ENCODE measurements around the gene APOBEC3H.
"Not testable (repeated sequence)": the region's sequence is repeated elsewhere in the genome, so short reads cannot be mapped to it uniquely, and the experiment has no call there.

APOBEC3H gene

GRCh38 chr22:39097098-39098020, at the start of gene APOBEC3H:
TSS of gene APOBEC3H (plus strand) at chr22:39097244. CDS start at chr22:39100279, 3,035 bp downstream.
- no peak for DNase-seq (ENCODE audit: low read depth)

- DNase-seq (ENCODE audit: low read depth), result not testable (repeated sequence)
Measured at GRCh38 chr22:39049486-39049885, 47.6 kb upstream of the APOBEC3H start.

DNA sequence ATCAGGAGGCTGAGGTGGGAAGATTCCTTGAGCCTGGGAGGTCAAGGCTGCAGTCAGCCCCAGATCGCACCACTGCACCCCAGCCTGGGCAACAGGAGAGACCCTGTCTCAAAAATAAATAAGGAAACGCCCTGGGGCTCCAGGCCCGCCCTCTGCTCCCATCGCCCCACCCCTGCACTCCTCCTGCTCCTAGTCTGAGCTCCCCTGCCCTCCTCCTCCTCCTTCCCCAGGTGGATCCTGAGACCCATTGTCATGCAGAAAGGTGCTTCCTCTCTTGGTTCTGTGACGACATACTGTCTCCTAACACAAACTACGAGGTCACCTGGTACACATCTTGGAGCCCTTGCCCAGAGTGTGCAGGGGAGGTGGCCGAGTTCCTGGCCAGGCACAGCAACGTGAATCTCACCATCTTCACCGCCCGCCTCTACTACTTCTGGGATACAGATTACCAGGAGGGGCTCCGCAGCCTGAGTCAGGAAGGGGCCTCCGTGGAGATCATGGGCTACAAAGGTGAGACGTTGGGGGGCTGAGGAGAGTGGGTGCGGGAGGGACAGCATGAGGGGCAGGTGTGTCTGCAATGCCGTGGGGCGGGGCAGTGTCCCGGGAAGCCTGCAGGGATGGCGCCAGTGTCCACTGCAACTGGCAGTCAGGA, 45.1 kb upstream of the APOBEC3H start:
- DNase-seq (ENCODE audit: low read depth), result not testable (repeated sequence)

DNA sequence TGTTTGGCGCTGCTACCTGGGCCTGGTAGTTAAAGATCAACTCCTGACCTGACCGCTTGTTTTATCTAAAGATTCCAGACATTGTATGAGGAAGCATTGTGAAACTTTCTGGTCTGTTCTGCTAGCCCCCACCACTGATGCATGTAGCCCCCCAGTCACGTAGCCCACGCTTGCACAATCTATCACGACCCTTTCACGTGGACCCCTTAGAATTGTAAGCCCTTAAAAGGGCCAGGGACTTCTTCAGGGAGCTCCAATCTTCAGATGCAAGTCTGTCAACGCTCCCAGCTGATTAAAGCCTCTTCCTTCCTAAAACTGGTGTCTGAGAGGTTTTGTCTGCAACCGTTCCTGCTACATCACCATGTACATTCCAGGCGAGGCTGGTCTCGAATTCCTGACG, 41.4 kb upstream of the APOBEC3H start:
- no peak for DNase-seq (ENCODE audit: low read depth)

GRCh38 chr22:39061290-39061689, 35.8 kb upstream of the APOBEC3H start:
- DNase-seq (ENCODE audit: low read depth), result not testable (repeated sequence)

GRCh38 chr22:39061951-39062350, 35.1 kb upstream of the APOBEC3H start:
- DNase-seq (ENCODE audit: low read depth), result not testable (repeated sequence)

- not testable (repeated sequence) for DNase-seq (ENCODE audit: low read depth)
Measured at GRCh38 chr22:39063904-39064303, 33.1 kb upstream of the APOBEC3H start.

DNA sequence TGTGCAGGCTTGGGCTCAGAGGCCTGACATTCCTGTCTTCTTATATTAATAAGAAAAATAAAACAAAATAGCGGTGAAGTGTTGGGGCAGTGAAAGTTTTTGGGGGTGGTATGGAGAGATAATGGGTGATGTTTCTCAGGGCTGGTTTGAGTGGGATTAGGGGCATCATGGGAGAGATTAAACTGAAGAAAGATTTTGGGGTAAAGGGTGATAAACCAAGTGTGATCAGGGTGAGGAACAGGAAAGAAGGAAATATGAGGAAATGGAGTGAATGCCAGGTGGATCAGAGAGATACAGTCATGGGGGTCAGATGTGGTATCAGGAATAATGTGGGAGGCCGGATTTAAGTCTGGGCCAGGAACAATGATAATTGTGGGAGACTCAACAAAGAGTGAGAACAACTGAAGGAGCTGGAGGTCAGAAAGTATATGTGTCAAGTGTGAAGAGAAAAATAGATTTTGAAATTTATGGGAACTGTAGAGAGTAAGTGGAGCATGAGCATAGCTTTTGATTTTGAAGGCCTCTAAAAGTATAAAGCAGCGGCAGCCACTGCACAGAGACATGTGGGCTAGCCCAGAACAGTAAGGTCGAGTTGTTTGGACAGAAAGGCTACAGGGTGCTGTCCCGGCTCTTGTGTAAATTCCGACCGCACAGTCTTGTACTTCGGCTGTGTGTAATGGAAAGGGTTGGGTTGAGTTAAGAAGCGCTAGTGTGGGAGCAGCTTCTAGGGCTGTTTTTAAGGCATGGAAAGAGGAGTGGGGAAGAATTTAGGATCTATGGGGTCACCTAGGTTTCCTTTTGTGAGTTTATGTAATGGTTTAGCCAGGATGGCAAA, 30.4 kb upstream of the APOBEC3H start:
- not testable (repeated sequence) for DNase-seq (ENCODE audit: low read depth)

DNA sequence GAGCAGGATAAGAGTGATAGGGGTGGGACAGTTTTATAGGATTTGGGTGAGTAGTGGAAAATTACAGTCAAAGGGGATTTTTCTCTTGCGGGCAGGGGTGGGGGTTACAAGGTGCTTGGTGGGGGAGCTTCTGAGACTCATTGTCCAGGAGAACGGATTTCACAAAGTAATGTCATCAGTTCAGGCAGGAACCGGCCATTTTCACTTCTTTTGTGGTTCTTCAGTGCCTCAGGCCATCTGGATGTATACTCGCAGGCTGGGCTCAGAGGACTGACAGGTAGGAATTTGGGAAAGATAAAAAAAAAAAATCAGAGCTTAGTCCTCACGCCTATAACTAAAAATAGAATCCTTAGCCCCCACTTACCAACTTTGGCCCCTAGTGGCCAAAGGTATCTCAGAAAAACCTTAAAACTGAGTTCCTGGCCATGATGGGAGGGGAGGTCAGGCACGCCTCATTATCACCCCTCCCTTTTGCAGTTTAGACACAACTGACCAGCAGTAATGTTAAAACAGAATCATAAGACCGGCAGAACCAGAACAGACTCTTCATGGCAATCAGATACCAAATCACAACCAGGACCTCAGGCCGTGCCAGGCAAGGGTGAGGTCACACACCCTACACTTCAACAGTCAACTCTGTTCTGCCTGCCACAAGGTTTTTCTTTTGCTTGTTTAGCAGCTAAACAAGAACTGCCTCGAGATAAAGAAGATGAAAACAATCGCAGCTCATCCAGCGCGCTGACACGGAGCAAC, 28.8 kb upstream of the APOBEC3H start:
- DNase-seq (ENCODE audit: low read depth), result no peak

GRCh38 chr22:39070186-39070585, 26.9 kb upstream of the APOBEC3H start:
- no peak for DNase-seq (ENCODE audit: low read depth)

GRCh38 chr22:39072581-39072981, 24.5 kb upstream of the APOBEC3H start:
- DNase-seq (ENCODE audit: low read depth), result not testable (repeated sequence)

DNA sequence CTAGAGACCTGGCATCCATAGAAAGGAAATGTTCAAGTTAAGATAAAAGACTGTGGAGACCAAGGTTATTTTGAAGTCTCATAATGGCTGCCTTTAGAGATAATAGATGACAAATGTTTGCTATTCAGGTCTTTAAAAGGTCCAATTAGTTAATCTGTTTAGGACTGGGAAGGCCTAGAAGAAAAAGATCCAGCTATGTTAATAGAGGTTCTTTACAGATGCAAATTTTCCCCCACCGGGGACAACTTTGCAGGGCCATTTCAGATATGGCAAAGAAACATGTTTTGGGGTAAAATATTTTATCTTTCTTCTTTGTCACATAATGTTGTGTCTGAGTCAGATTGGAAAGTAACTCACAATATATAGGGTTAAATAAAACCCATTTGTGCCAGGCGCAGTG, 23.1 kb upstream of the APOBEC3H start:
- DNase-seq (ENCODE audit: low read depth), result no peak

- not testable (repeated sequence) for DNase-seq (ENCODE audit: low read depth)
Measured at GRCh38 chr22:39076155-39077025, 20.7 kb upstream of the APOBEC3H start.

DNA sequence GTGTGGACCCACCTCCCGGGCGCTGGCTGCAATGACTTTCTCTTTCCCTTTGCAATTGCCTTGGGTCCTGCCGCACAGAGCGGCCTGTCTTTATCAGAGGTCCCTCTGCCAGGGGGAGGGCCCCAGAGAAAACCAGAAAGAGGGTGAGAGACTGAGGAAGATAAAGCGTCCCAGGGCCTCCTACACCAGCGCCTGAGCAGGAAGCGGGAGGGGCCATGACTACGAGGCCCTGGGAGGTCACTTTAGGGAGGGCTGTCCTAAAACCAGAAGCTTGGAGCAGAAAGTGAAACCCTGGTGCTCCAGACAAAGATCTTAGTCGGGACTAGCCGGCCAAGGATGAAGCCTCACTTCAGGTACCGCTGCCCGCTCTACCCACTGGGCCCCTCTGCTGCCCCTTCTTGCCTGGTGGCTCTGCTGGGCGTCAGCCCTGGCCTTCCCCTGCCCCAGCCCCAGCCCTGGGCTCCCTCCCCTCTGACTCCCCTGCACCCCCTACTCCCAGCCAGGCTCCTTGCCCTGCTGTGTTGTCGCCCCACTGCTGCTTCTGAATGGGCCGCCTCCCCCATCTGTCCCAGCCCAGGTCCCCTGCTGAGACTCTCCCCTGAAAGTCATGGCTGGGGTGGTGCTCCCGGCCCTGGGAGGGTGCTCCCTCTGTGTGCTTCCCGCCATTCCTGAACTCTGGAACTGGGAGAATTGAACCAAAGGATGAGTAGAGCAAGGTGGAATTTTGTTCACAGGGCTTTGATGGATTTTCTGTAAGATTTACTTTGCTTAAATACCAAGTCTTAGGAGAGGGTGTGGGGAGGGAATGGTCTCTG, 19.8 kb upstream of the APOBEC3H start, which contains the start of gene APOBEC3G:
TSS of gene APOBEC3G (plus strand) at position 250 of the 815 bp plus-strand sequence. CDS start at position 337, 87 bp downstream.
- not testable (repeated sequence) for DNase-seq (ENCODE audit: low read depth)

DNA sequence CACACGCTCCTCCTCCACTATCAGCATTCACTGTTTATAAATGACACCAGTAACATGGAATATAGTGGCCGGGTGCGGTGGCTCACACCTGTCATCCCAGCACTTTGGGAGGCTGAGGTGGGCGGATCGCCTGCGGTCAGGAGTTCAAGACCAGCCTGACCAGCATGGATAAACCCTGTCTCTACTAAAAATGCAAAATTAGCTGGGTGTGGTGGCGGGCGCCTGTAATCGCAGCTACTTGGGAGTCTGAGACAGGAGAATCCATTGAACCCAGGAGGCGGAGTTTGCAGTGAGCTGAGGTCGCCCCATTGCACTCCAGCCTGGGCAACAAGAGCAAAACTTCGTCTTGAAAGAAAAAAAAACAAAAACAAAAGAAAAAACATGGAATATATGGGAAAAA, 19.1 kb upstream of the APOBEC3H start:
- DNase-seq (ENCODE audit: low read depth), result not testable (repeated sequence)

- no peak for DNase-seq (ENCODE audit: low read depth)
Measured at GRCh38 chr22:39078329-39078728, 18.7 kb upstream of the APOBEC3H start.

DNA sequence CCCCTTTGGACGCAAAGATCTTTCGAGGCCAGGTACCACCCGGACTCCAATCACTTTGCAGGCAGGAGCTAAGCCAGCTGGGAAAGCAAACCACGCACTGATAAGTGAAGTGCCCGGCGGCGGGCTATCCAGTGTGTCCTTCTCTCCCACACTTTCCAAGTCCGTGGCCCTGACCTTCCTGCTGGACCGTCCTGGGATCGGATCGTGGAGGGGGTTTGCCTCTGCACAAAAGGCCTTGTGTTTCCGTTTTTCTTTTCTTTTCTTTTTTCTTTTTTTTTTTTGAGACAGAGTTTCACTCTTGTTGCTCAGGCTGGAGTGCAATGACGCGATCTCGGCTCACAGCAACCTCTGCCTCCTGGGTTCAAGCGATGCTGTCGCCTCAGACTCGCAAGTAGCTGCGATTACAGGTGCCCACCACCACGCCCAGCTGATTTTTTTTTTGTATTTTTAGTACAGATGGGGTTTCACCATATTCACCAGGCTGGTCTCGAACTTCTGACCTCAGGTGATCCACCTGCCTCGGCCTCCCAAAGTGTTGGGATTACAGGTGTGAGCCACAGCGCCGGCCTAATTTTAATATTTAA, 17.9 kb upstream of the APOBEC3H start:
- not testable (repeated sequence) for DNase-seq (ENCODE audit: low read depth)

GRCh38 chr22:39080052-39080762, 16.8 kb upstream of the APOBEC3H start:
- no peak for DNase-seq (ENCODE audit: low read depth)

Measured in stimulated activated CD8-positive, alpha-beta memory T cell treated with anti-CD3 and anti-CD28 coated beads, Interleukin-15, amount 100 ng/mL, for 1 hour (primary cell).